ENCODE results near the gene AHCYL2. TPM values are rescaled to one million over a fixed set of nuclear protein-coding genes. Genes with fewer than 3 reads are reported as not detected.

AHCYL2 gene
- polyA plus RNA-seq, 1 donor from 2014 or later: 39.9 TPM

DNA sequence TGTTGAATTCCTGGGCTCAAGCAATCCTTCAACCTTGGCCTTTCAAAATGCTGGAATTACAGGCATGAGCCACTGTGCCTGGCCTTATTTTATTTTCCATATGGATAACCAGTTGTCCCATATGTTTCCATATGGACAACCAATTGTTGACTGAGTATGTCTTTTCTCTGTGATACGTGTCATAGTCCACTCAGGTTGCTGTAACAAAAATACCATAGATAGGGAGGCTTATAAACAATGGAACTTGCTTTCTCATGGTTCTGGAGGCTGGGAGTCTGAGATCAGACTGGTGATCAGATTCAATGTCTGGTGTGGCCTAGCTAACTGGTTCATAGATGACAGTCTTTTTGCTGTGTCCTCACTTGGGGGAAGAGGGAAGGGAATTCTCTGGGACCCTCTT, 19.4 kb downstream of the AHCYL2 start:
- H3K36me3 ChIP-seq (ENCODE audit: insufficient read depth, low read length): no peaks in the 10 kb centered on the region

GRCh38 chr7:129245533-129245932, 20.7 kb downstream of the AHCYL2 start:
- Histone ChIP-seq H3K9me3 (ENCODE audit: low read length) (no peaks in the 10 kb centered on the region), H4K20me1 (ENCODE audit: insufficient read depth) (no peaks in the 10 kb centered on the region), H3K9ac (ENCODE audit: low read length) (no peak overlapping the region), H3K36me3 (ENCODE audit: insufficient read depth, low read length) (no peaks in the 10 kb centered on the region), H3K4me3 (ENCODE audit: low read length) (no peak overlapping the region), H3K79me2 (replicated peaks; ENCODE audit: insufficient read depth, low read length) (peaks cover 22% of the 10 kb centered on the region), H3K27ac (ENCODE audit: low read length) (no peak overlapping the region), H3K9me2 (ENCODE audit: insufficient read depth, low read length) (no peaks in the 10 kb centered on the region), H3K27me3 (ENCODE audit: insufficient read depth, low read depth, low read length) (no peaks in the 10 kb centered on the region), H2AFZ (ENCODE audit: low read depth, low read length) (no peak overlapping the region), H3K4me2 (ENCODE audit: low read length) (no peak overlapping the region), H3F3A (ENCODE audit: insufficient read depth, low read length, poor library complexity, severe bottlenecking) (no peaks in the 10 kb centered on the region)
- TF ChIP-seq CTCF (IDR thresholded peaks at IDR 0.05; ENCODE audit: poor library complexity, severe bottlenecking): no peak
- TF ChIP-seq RAD21 (conservative IDR thresholded peaks at IDR 0.05): no peak
- TF ChIP-seq EZH2 (IDR thresholded peaks at IDR 0.05; ENCODE audit: borderline replicate concordance, insufficient read depth, low read length, poor library complexity, severe bottlenecking): no peak
- no peak for TF ChIP-seq MXI1 (conservative IDR thresholded peaks at IDR 0.05; ENCODE audit: poor library complexity, severe bottlenecking)
- TF ChIP-seq SMC3 (conservative IDR thresholded peaks at IDR 0.05; ENCODE audit: poor library complexity): no peak
- TF ChIP-seq, protein P1, sequence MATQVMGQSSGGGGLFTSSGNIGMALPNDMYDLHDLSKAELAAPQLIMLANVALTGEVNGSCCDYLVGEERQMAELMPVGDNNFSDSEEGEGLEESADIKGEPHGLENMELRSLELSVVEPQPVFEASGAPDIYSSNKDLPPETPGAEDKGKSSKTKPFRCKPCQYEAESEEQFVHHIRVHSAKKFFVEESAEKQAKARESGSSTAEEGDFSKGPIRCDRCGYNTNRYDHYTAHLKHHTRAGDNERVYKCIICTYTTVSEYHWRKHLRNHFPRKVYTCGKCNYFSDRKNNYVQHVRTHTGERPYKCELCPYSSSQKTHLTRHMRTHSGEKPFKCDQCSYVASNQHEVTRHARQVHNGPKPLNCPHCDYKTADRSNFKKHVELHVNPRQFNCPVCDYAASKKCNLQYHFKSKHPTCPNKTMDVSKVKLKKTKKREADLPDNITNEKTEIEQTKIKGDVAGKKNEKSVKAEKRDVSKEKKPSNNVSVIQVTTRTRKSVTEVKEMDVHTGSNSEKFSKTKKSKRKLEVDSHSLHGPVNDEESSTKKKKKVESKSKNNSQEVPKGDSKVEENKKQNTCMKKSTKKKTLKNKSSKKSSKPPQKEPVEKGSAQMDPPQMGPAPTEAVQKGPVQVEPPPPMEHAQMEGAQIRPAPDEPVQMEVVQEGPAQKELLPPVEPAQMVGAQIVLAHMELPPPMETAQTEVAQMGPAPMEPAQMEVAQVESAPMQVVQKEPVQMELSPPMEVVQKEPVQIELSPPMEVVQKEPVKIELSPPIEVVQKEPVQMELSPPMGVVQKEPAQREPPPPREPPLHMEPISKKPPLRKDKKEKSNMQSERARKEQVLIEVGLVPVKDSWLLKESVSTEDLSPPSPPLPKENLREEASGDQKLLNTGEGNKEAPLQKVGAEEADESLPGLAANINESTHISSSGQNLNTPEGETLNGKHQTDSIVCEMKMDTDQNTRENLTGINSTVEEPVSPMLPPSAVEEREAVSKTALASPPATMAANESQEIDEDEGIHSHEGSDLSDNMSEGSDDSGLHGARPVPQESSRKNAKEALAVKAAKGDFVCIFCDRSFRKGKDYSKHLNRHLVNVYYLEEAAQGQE (IDR thresholded peaks at IDR 0.05; ENCODE audit: borderline replicate concordance): no peak
- no peak for TF ChIP-seq EP300 (conservative IDR thresholded peaks at IDR 0.05; ENCODE audit: poor library complexity, severe bottlenecking)
- TF ChIP-seq TAF1 (IDR thresholded peaks at IDR 0.05; ENCODE audit: low read depth): no peak
- TF ChIP-seq POLR2AphosphoS5 (IDR thresholded peaks at IDR 0.05): no peak

More for the DNA sequence above, 19.4 kb downstream of the AHCYL2 start:
- no peaks in the 10 kb centered on the region for H3K27me3 ChIP-seq (ENCODE audit: insufficient read depth, low read depth, low read length)
- H3K27ac ChIP-seq (ENCODE audit: low read length): no peak overlapping the region
- no peaks in the 10 kb centered on the region for H4K20me1 ChIP-seq (ENCODE audit: insufficient read depth)
- no peak overlapping the region for H2AFZ ChIP-seq (ENCODE audit: low read depth, low read length)
- no peaks in the 10 kb centered on the region for H3K9me2 ChIP-seq (ENCODE audit: insufficient read depth, low read length)
- no peaks in the 10 kb centered on the region for H3F3A ChIP-seq (ENCODE audit: insufficient read depth, low read length, poor library complexity, severe bottlenecking)
- no peaks in the 10 kb centered on the region for H3K9me3 ChIP-seq (ENCODE audit: low read length)
- no peak overlapping the region for H3K4me2 ChIP-seq (ENCODE audit: low read length)
- H3K4me3 ChIP-seq (ENCODE audit: low read length): no peak overlapping the region
- H3K9ac ChIP-seq (ENCODE audit: low read length): no peak overlapping the region
- H3K79me2 ChIP-seq (replicated peaks; ENCODE audit: insufficient read depth, low read length): peaks cover 13% of the 10 kb centered on the region
- TF ChIP-seq TAF1 (IDR thresholded peaks at IDR 0.05; ENCODE audit: low read depth): no peak
- no peak for TF ChIP-seq POLR2AphosphoS5 (IDR thresholded peaks at IDR 0.05)
- TF ChIP-seq, protein P1 (IDR thresholded peaks at IDR 0.05; ENCODE audit: borderline replicate concordance): no peak
- TF ChIP-seq SMC3 (conservative IDR thresholded peaks at IDR 0.05; ENCODE audit: poor library complexity): no peak
- TF ChIP-seq RAD21 (conservative IDR thresholded peaks at IDR 0.05): no peak
- no peak for TF ChIP-seq CTCF (IDR thresholded peaks at IDR 0.05; ENCODE audit: poor library complexity, severe bottlenecking)
- TF ChIP-seq EZH2 (IDR thresholded peaks at IDR 0.05; ENCODE audit: borderline replicate concordance, insufficient read depth, low read length, poor library complexity, severe bottlenecking): no peak
- TF ChIP-seq EP300 (conservative IDR thresholded peaks at IDR 0.05; ENCODE audit: poor library complexity, severe bottlenecking): no peak
- no peak for TF ChIP-seq MXI1 (conservative IDR thresholded peaks at IDR 0.05; ENCODE audit: poor library complexity, severe bottlenecking)

Measured in neural cell (in vitro differentiated cells).